SK-N-SH (cell line): ENCODE measurements around the gene CDHR3. TPM values are rescaled to one million over a fixed set of nuclear protein-coding genes. Genes with fewer than 3 reads are reported as not detected.
"Not testable (repeated sequence)": the region's sequence is repeated elsewhere in the genome, so short reads cannot be mapped to it uniquely, and the experiment has no call there.

Experiments
- CTCF ChIA-PET: fragments of 300-600, 350-600 bp; formaldehyde crosslinking; extraction: SDS; loops from one replicate; lab custom pipeline; 2021; lab: Yijun Ruan, JAX
- POLR2A ChIA-PET: fragments of 350-600 bp; sonication (Branson Sonifier 250); formaldehyde crosslinking; extraction: SDS; loops from one replicate; lab custom pipeline; 2020; ENCODE audit warnings: antibody characterized with exemption, inconsistent platforms; lab: Yijun Ruan, JAX
- DNase-seq: peaks from one replicate; pipeline ENCODE4 v3.0.0; 2012
- H2AFZ ChIP-seq: fragments of 200-600 bp; sonication (generic); 2 replicates; pipeline ENCODE4 v1.8.1; 2016; ENCODE audit warnings: antibody characterized with exemption, mild to moderate bottlenecking, low read depth
- H3F3A ChIP-seq: fragments of 200-600 bp; sonication (generic); replicated peaks from 2 replicates; pipeline ENCODE3; 2016; ENCODE audit warnings: antibody characterized with exemption, mild to moderate bottlenecking; ENCODE audit not compliant: insufficient read depth
- H3K27ac ChIP-seq, 2 experiments: fragments of 200-500 bp in 1 of 2; fragments of 200-600 bp in 1 of 2; sonication (Bioruptor generic) in 1 of 2; sonication (generic), shearing (Covaris generic) in 1 of 2; 2 replicates each; pipeline versions ENCODE4 v1.5.1 to v1.6.1; 2014 to 2016; ENCODE audit warnings: low read depth in 2 of 2, inconsistent platforms in 1 of 2, low read length in 1 of 2, mild to moderate bottlenecking in 1 of 2, mixed read lengths in 1 of 2
- H3K27me3 ChIP-seq: fragments of 200-600 bp; sonication (generic), shearing (Covaris generic); 2 replicates; pipeline ENCODE4 v1.6.1; 2016; ENCODE audit warnings: mixed run types; ENCODE audit not compliant: insufficient read depth
- H3K36me3 ChIP-seq, 2 experiments: fragments of 200-500 bp in 1 of 2; fragments of 200-600 bp in 1 of 2; sonication (Bioruptor generic) in 1 of 2; sonication (generic) in 1 of 2; replicated peaks in 1 of 2; 2 replicates each; pipeline versions ENCODE3 to v1.5.1; 2014 to 2016; ENCODE audit warnings: low read length in 1 of 2, mild to moderate bottlenecking in 1 of 2; ENCODE audit not compliant: insufficient read depth in 2 of 2, control insufficient read depth in 1 of 2
- H3K4me1 ChIP-seq, 2 experiments: fragments of 200-500 bp in 1 of 2; fragments of 200-600 bp in 1 of 2; sonication (Bioruptor generic) in 1 of 2; sonication (generic), shearing (Covaris generic) in 1 of 2; 2 replicates each; pipeline versions ENCODE4 v1.5.1 to v1.6.1; 2014 to 2016; ENCODE audit warnings: low read depth in 1 of 2, low read length in 1 of 2, mixed run types in 1 of 2; ENCODE audit not compliant: insufficient read depth in 2 of 2, control insufficient read depth in 1 of 2
- H3K4me2 ChIP-seq: fragments of 200-600 bp; sonication (generic), shearing (Covaris generic); 2 replicates; pipeline ENCODE4 v1.6.1; 2017; ENCODE audit warnings: mixed run types
- H3K4me3 ChIP-seq, 2 experiments: fragments of 200-500 bp in 1 of 2; fragments of 200-600 bp in 1 of 2; sonication (Bioruptor generic) in 1 of 2; sonication (generic), shearing (Covaris generic) in 1 of 2; 2 replicates each; pipeline versions ENCODE4 v1.5.1 to v1.8.1; 2014 to 2016; ENCODE audit warnings: low read depth in 2 of 2, inconsistent platforms in 1 of 2, low read length in 1 of 2, mild to moderate bottlenecking in 1 of 2, mixed read lengths in 1 of 2, moderate library complexity in 1 of 2
- H3K79me2 ChIP-seq: fragments of 200-600 bp; sonication (generic); 2 replicates; pipeline ENCODE4 v1.8.1; 2017; ENCODE audit warnings: mild to moderate bottlenecking; ENCODE audit not compliant: insufficient read depth
- H3K9ac ChIP-seq: fragments of 200-600 bp; sonication (generic); 2 replicates; pipeline ENCODE4 v1.6.1; 2017; ENCODE audit warnings: mixed run types
- H3K9me2 ChIP-seq: fragments of 200-600 bp; sonication (generic); 2 replicates; pipeline ENCODE4 v1.6.1; 2017; ENCODE audit warnings: mixed run types
- H3K9me3 ChIP-seq: fragments of 200-600 bp; sonication (generic); 2 replicates; pipeline ENCODE4 v1.6.1; 2017; ENCODE audit warnings: mixed run types, mild to moderate bottlenecking, moderate library complexity
- H4K20me1 ChIP-seq: fragments of 200-600 bp; sonication (generic); 2 replicates; pipeline ENCODE4 v1.6.1; 2017; ENCODE audit warnings: mild to moderate bottlenecking, mixed run types; ENCODE audit not compliant: insufficient read depth
- CHD2 ChIP-seq: fragments of 150-350 bp; IDR thresholded peaks from 2 replicates; pipeline ENCODE4 v1.6.1; 2018; ENCODE audit warnings: low read length; ENCODE audit not compliant: partially characterized antibody
- EP300 ChIP-seq, 2 experiments: IDR thresholded peaks; 2 replicates each; pipeline versions ENCODE4 v1.4.0 to v1.6.1; 2012; ENCODE audit warnings: borderline replicate concordance in 1 of 2, low read depth in 1 of 2, low read length in 1 of 2
- FOXJ3 ChIP-seq: sonication (generic); formaldehyde crosslinking; IDR thresholded peaks from 2 replicates; pipeline ENCODE4 v1.5.1; 2020; ENCODE audit warnings: mild to moderate bottlenecking, missing genetic modification reagents
- FOXM1 ChIP-seq: IDR thresholded peaks from 2 replicates; pipeline ENCODE4 v1.4.0; 2012; ENCODE audit warnings: low read depth, mild to moderate bottlenecking
- GATA2 ChIP-seq: sonication (generic); formaldehyde crosslinking; IDR thresholded peaks from 2 replicates; pipeline ENCODE4 v1.5.0; 2020; ENCODE audit warnings: mild to moderate bottlenecking, missing genetic modification reagents
- JUND ChIP-seq: IDR thresholded peaks from 2 replicates; pipeline ENCODE4 v1.4.0; 2012
- MAX ChIP-seq: IDR thresholded peaks from 2 replicates; pipeline ENCODE4 v1.4.0; 2012; ENCODE audit warnings: low read depth
- MXI1 ChIP-seq: IDR thresholded peaks from 2 replicates; pipeline ENCODE4 v1.6.1; 2012; ENCODE audit warnings: mild to moderate bottlenecking, low read depth, low read length, improper control_type of control experiment
- POLR2AphosphoS5 ChIP-seq: IDR thresholded peaks from 2 replicates; pipeline ENCODE4 v1.6.1; 2012; ENCODE audit warnings: low read depth, low read length
- RCOR1 ChIP-seq: fragments of 150-350 bp; IDR thresholded peaks from 2 replicates; pipeline ENCODE4 v1.6.1; 2017; ENCODE audit warnings: antibody characterized with exemption, low read length
- SMC3 ChIP-seq: IDR thresholded peaks from 2 replicates; pipeline ENCODE4 v1.6.1; 2012; ENCODE audit warnings: low read depth, low read length, improper control_type of control experiment
- TAF1 ChIP-seq: IDR thresholded peaks from 2 replicates; pipeline ENCODE4 v1.6.1; 2012; ENCODE audit warnings: low read depth, mild to moderate bottlenecking, low read length, moderate library complexity, borderline replicate concordance
- TCF12 ChIP-seq: IDR thresholded peaks from 2 replicates; pipeline ENCODE4 v1.4.0; 2012
- TEAD4 ChIP-seq: IDR thresholded peaks from 2 replicates; pipeline ENCODE4 v1.4.0; 2012; ENCODE audit warnings: mild to moderate bottlenecking, borderline replicate concordance; ENCODE audit not compliant: insufficient read depth
- USF2 ChIP-seq: fragments of 150-350 bp; IDR thresholded peaks from 2 replicates; pipeline ENCODE4 v1.6.1; 2017; ENCODE audit warnings: antibody characterized with exemption, low read length, low read depth, borderline replicate concordance
- WGBS: methylation state at CpG from one replicate; pipeline ENCODE4 v1.1.6; 2017; ENCODE audit warnings: low lambda C conversion rate; 5-methylcytosine and 5-hydroxymethylcytosine counted together
- polyA plus RNA-seq, 3 experiments: library from polyadenylated mRNA; depleted of rRNA; stranded (reverse); fragments of >200 nt; gene quantifications; 2 replicates each; pipeline ENCODE4 v1.2.3, GENCODE V29; 2012
- TF ChIP-seq, protein P1 (sequence below): IDR thresholded peaks from 2 replicates; pipeline ENCODE4 v1.4.0; 2012; ENCODE audit warnings: low read depth, borderline replicate concordance

Gene CDHR3
- polyA plus RNA-seq, 1 of the 3 experiments (the other 2 are of a cell fraction): 7.5 TPM

GRCh38 chr7:105952917-105953595, 10.0 kb upstream of the CDHR3 start:
- Histone ChIP-seq H3K79me2 (no peaks in the 10 kb centered on the region), H3K27ac (peak overlapping the region in 1 of 2 experiments; percentile 43; a peak in 1 of 4 replicates), H3K36me3 (peaks cover 0 to 4% of the 10 kb centered on the region in 2 experiments), H3K27me3 (no peaks in the 10 kb centered on the region), H4K20me1 (no peaks in the 10 kb centered on the region), H3K4me3 (no peak overlapping the region), H3K9me3 (peaks cover 21% of the 10 kb centered on the region), H3K4me1 (peaks cover 0 to 8% of the 10 kb centered on the region in 2 experiments; a peak in 1 of 4 replicates), H3K9ac (no peak overlapping the region), H3K9me2 (no peaks in the 10 kb centered on the region), H2AFZ (no peak overlapping the region), H3F3A (no peaks in the 10 kb centered on the region), H3K4me2 (no peak overlapping the region)
- WGBS: 33% methylated on average over 15 of the region's 15 CpGs
- ChIA-PET CTCF (interaction anchor here (0.9 to 2.2 kb wide), 6 partner anchors 13 to 201 kb away, joined by 3 to 6 read pairs (median 4); no protein-coding TSS in a partner anchor), POLR2A (no interaction called here)
- peak; percentile 65 for DNase-seq
- TF ChIP-seq TEAD4: no peak
- TF ChIP-seq MAX: no peak
- TF ChIP-seq TAF1: no peak
- TF ChIP-seq EP300 (IDR thresholded peaks at IDR 0.05; ENCODE audit: borderline replicate concordance in 1 of 2, low read depth in 1 of 2, low read length in 1 of 2): peak in 1 of 2 experiments; percentile 85; a peak in 2 of 4 replicates
- no peak for TF ChIP-seq SMC3
- TF ChIP-seq FOXJ3 (CRISPR knock-in tag): peak; percentile 83
- TF ChIP-seq RCOR1: peak; percentile 45; the same call in 1 of the 2 replicates
- TF ChIP-seq JUND: no peak
- TF ChIP-seq FOXM1: no peak
- TF ChIP-seq GATA2 (CRISPR knock-in tag): peak; percentile 78
- TF ChIP-seq USF2: no peak
- TF ChIP-seq POLR2AphosphoS5: no peak
- peak; percentile 51 for TF ChIP-seq CHD2
- TF ChIP-seq, protein P1, sequence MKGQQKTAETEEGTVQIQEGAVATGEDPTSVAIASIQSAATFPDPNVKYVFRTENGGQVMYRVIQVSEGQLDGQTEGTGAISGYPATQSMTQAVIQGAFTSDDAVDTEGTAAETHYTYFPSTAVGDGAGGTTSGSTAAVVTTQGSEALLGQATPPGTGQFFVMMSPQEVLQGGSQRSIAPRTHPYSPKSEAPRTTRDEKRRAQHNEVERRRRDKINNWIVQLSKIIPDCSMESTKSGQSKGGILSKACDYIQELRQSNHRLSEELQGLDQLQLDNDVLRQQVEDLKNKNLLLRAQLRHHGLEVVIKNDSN: no peak
- peak; percentile 83 for TF ChIP-seq MXI1
- no peak for TF ChIP-seq TCF12

GRCh38 chr7:105954711-105955110, 8.4 kb upstream of the CDHR3 start:
- POLR2A ChIA-PET: no interaction called here
- no peak for TF ChIP-seq TAF1
- TF ChIP-seq FOXJ3 (CRISPR knock-in tag): no peak
- no peak for TF ChIP-seq TEAD4
- no peak for TF ChIP-seq CHD2
- no peak for TF ChIP-seq POLR2AphosphoS5
- TF ChIP-seq, all 33 proteins: peak for 0
- CTCF ChIA-PET: interaction anchor here (1.0 kb wide), 1 partner anchor 88 kb away, joined by 4 read pairs; no protein-coding TSS in a partner anchor

DNA sequence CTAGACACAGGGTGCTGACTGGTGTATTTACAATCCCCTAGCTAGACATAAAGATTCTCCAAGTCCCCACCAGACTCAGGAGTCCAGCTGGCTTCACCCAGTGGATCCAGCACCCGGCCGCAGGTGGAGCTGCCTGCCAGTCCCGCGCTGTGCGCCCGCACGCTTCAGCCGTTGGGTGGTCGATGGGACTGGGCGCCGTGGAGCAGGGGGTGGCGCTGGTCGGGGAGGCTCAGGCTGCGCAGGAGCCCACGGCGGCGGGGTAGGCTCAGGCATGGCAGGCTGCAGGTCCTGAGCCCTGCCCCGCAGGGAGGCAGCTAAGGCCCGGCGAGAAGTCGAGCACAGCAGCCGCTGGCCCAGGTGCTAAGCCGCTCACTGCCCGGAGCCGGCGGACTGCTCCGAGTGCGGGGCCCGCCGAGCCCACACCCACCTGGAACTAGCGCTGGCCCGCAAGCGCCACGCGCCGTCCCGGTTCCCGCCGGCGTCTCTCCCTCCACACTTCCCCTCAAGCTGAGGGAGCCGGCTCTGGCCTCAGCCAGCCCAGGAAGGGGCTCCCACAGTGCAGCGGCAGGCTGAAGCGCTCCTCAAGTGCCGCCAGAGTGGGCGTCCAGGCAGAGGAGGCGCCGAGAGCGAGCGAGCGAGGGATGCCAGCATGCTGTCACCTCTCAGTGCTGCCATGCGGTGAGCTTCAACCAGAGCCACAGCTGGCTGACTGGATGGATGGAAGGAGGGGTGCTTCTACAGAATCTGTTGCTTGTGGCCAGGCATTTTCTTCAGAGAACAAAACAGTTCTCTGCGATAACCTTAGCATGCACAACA, 7.2 kb upstream of the CDHR3 start:
- DNase-seq, H3K4me3 ChIP-seq, H2AFZ ChIP-seq, H3K79me2 ChIP-seq, H4K20me1 ChIP-seq, H3K27ac ChIP-seq, H3K9me2 ChIP-seq, CTCF ChIA-PET, H3K27me3 ChIP-seq, H3F3A ChIP-seq, POLR2A ChIA-PET, H3K4me2 ChIP-seq, H3K36me3 ChIP-seq, H3K9ac ChIP-seq: not testable (repeated sequence)
- Histone ChIP-seq H3K9me3 (peaks cover 21% of the 10 kb centered on the region), H3K4me1 (peaks cover 0 to 11% of the 10 kb centered on the region in 2 experiments; a peak in 1 of 4 replicates)
- 93% methylated on average over 45 of the region's 52 CpGs for WGBS

More at GRCh38 chr7:105954711-105955110, 8.4 kb upstream of the CDHR3 start:
- no peaks in the 10 kb centered on the region for H4K20me1 ChIP-seq
- no peaks in the 10 kb centered on the region for H3K9me2 ChIP-seq
- H3F3A ChIP-seq: no peaks in the 10 kb centered on the region
- peaks cover 21% of the 10 kb centered on the region for H3K9me3 ChIP-seq
- H3K79me2 ChIP-seq: no peaks in the 10 kb centered on the region
- 64% methylated on average over 3 of the region's 3 CpGs for WGBS
- no peak overlapping the region for H3K27ac ChIP-seq
- peaks cover 0 to 8% of the 10 kb centered on the region in 2 experiments; a peak in 1 of 4 replicates for H3K4me1 ChIP-seq
- H3K4me3 ChIP-seq: no peak overlapping the region
- H3K9ac ChIP-seq: no peak overlapping the region
- no peak overlapping the region for H2AFZ ChIP-seq
- no peak overlapping the region for H3K4me2 ChIP-seq
- no peak for DNase-seq
- H3K36me3 ChIP-seq: peaks cover 0 to 4% of the 10 kb centered on the region in 2 experiments
- no peaks in the 10 kb centered on the region for H3K27me3 ChIP-seq
